ENCODE measurements around the gene BRPF3.

Gene BRPF3

GRCh38 chr6:36245572-36246061 is 49.1 kb downstream of the BRPF3 start:
- no peaks in the 10 kb centered on the region for H3K36me3 ChIP-seq (ENCODE audit: insufficient read depth, low read length)
- H3K9me3 ChIP-seq (ENCODE audit: low read length), result no peaks in the 10 kb centered on the region
- H3K27me3 ChIP-seq (ENCODE audit: insufficient read depth, low read length), result no peaks in the 10 kb centered on the region
- H3K4me1 ChIP-seq (ENCODE audit: insufficient read depth, low read length), result peaks cover 5% of the 10 kb centered on the region
- no peak overlapping the region for H2AFZ ChIP-seq (ENCODE audit: low read depth, low read length)
- H3K4me3 ChIP-seq (ENCODE audit: low read length), result no peak overlapping the region

- Histone ChIP-seq H3K9me3 (ENCODE audit: low read length) (no peaks in the 10 kb centered on the region), H3K36me3 (ENCODE audit: insufficient read depth, low read length) (no peaks in the 10 kb centered on the region), H3K4me1 (ENCODE audit: insufficient read depth, low read length) (peaks cover 5% of the 10 kb centered on the region), H3K4me3 (ENCODE audit: low read length) (no peak overlapping the region), H2AFZ (ENCODE audit: low read depth, low read length) (no peak overlapping the region), H3K27me3 (ENCODE audit: insufficient read depth, low read length) (no peaks in the 10 kb centered on the region)
These were observed 50.1 kb downstream of the BRPF3 start for GRCh38 chr6:36246506-36247268.

- no peaks in the 10 kb centered on the region for H3K9me3 ChIP-seq (ENCODE audit: low read length)
- no peaks in the 10 kb centered on the region for H3K36me3 ChIP-seq (ENCODE audit: insufficient read depth, low read length)
- no peak overlapping the region for H3K4me3 ChIP-seq (ENCODE audit: low read length)
- no peaks in the 10 kb centered on the region for H3K27me3 ChIP-seq (ENCODE audit: insufficient read depth, low read length)
- peaks cover 5% of the 10 kb centered on the region for H3K4me1 ChIP-seq (ENCODE audit: insufficient read depth, low read length)
- H2AFZ ChIP-seq (ENCODE audit: low read depth, low read length), result no peak overlapping the region
These were observed 51.1 kb downstream of the BRPF3 start for GRCh38 chr6:36247693-36248092.

GRCh38 chr6:36248980-36249379 is 52.4 kb downstream of the BRPF3 start:
- no peaks in the 10 kb centered on the region for H3K9me3 ChIP-seq (ENCODE audit: low read length)
- no peaks in the 10 kb centered on the region for H3K36me3 ChIP-seq (ENCODE audit: insufficient read depth, low read length)
- H2AFZ ChIP-seq (ENCODE audit: low read depth, low read length), result no peak overlapping the region

GRCh38 chr6:36249536-36249935 is 53.0 kb downstream of the BRPF3 start:
- Histone ChIP-seq H3K27me3 (ENCODE audit: insufficient read depth, low read length) (no peaks in the 10 kb centered on the region), H3K4me3 (ENCODE audit: low read length) (no peak overlapping the region), H2AFZ (ENCODE audit: low read depth, low read length) (no peak overlapping the region), H3K9me3 (ENCODE audit: low read length) (no peaks in the 10 kb centered on the region), H3K36me3 (ENCODE audit: insufficient read depth, low read length) (no peaks in the 10 kb centered on the region), H3K4me1 (ENCODE audit: insufficient read depth, low read length) (peaks cover 5% of the 10 kb centered on the region)

More at GRCh38 chr6:36248980-36249379, 52.4 kb downstream of the BRPF3 start:
- H3K4me1 ChIP-seq (ENCODE audit: insufficient read depth, low read length), result peaks cover 5% of the 10 kb centered on the region
- H3K4me3 ChIP-seq (ENCODE audit: low read length), result no peak overlapping the region
- no peaks in the 10 kb centered on the region for H3K27me3 ChIP-seq (ENCODE audit: insufficient read depth, low read length)

GRCh38 chr6:36252005-36252404 is 55.5 kb downstream of the BRPF3 start:
- H3K4me3 ChIP-seq (ENCODE audit: low read length), result no peak overlapping the region

GRCh38 chr6:36263390-36264000 is 67.0 kb downstream of the BRPF3 start:
- Histone ChIP-seq H3K27me3 (ENCODE audit: insufficient read depth, low read length) (no peaks in the 10 kb centered on the region), H3K4me1 (ENCODE audit: insufficient read depth, low read length) (no peaks in the 10 kb centered on the region), H3K9me3 (ENCODE audit: low read length) (no peaks in the 10 kb centered on the region)

More at GRCh38 chr6:36252005-36252404, 55.5 kb downstream of the BRPF3 start:
- H3K9me3 ChIP-seq (ENCODE audit: low read length), result no peaks in the 10 kb centered on the region
- no peak overlapping the region for H2AFZ ChIP-seq (ENCODE audit: low read depth, low read length)
- no peaks in the 10 kb centered on the region for H3K27me3 ChIP-seq (ENCODE audit: insufficient read depth, low read length)
- no peaks in the 10 kb centered on the region for H3K4me1 ChIP-seq (ENCODE audit: insufficient read depth, low read length)
- no peaks in the 10 kb centered on the region for H3K36me3 ChIP-seq (ENCODE audit: insufficient read depth, low read length)

GRCh38 chr6:36265744-36266143 is 69.2 kb downstream of the BRPF3 start:
- H3K27me3 ChIP-seq (ENCODE audit: insufficient read depth, low read length), result no peaks in the 10 kb centered on the region
- H2AFZ ChIP-seq (ENCODE audit: low read depth, low read length), result no peak overlapping the region
- H3K36me3 ChIP-seq (ENCODE audit: insufficient read depth, low read length), result no peaks in the 10 kb centered on the region
- H3K4me3 ChIP-seq (ENCODE audit: low read length), result no peak overlapping the region
- no peaks in the 10 kb centered on the region for H3K9me3 ChIP-seq (ENCODE audit: low read length)
- no peaks in the 10 kb centered on the region for H3K4me1 ChIP-seq (ENCODE audit: insufficient read depth, low read length)

More at GRCh38 chr6:36263390-36264000, 67.0 kb downstream of the BRPF3 start:
- Histone ChIP-seq H3K36me3 (ENCODE audit: insufficient read depth, low read length) (no peaks in the 10 kb centered on the region), H3K4me3 (ENCODE audit: low read length) (no peak overlapping the region), H2AFZ (ENCODE audit: low read depth, low read length) (no peak overlapping the region)

- Histone ChIP-seq H3K4me1 (ENCODE audit: insufficient read depth, low read length) (no peaks in the 10 kb centered on the region), H3K36me3 (ENCODE audit: insufficient read depth, low read length) (no peaks in the 10 kb centered on the region), H2AFZ (ENCODE audit: low read depth, low read length) (no peak overlapping the region), H3K27me3 (ENCODE audit: insufficient read depth, low read length) (no peaks in the 10 kb centered on the region), H3K9me3 (ENCODE audit: low read length) (no peaks in the 10 kb centered on the region), H3K4me3 (ENCODE audit: low read length) (no peak overlapping the region)
These were observed 70.5 kb downstream of the BRPF3 start for GRCh38 chr6:36266913-36267644.

GRCh38 chr6:36267731-36268477 is 71.4 kb downstream of the BRPF3 start:
- Histone ChIP-seq H3K9me3 (ENCODE audit: low read length) (no peaks in the 10 kb centered on the region), H3K4me1 (ENCODE audit: insufficient read depth, low read length) (no peaks in the 10 kb centered on the region), H3K27me3 (ENCODE audit: insufficient read depth, low read length) (no peaks in the 10 kb centered on the region), H3K36me3 (ENCODE audit: insufficient read depth, low read length) (no peaks in the 10 kb centered on the region), H2AFZ (ENCODE audit: low read depth, low read length) (no peak overlapping the region), H3K4me3 (ENCODE audit: low read length) (no peak overlapping the region)

GRCh38 chr6:36268478-36269275 is 72.1 kb downstream of the BRPF3 start:
- Histone ChIP-seq H3K4me1 (ENCODE audit: insufficient read depth, low read length) (no peaks in the 10 kb centered on the region), H3K9me3 (ENCODE audit: low read length) (no peaks in the 10 kb centered on the region), H2AFZ (ENCODE audit: low read depth, low read length) (no peak overlapping the region), H3K27me3 (ENCODE audit: insufficient read depth, low read length) (no peaks in the 10 kb centered on the region), H3K36me3 (ENCODE audit: insufficient read depth, low read length) (no peaks in the 10 kb centered on the region), H3K4me3 (ENCODE audit: low read length) (no peak overlapping the region)

All from neuron (in vitro differentiated cells).